HG03045 (cell line): ENCODE results near the gene VANGL2.
"Not testable (repeated sequence)": the region's sequence is repeated elsewhere in the genome, so short reads cannot be mapped to it uniquely, and the experiment has no call there.

Experiments used
- ATAC-seq: cut with Tn5 transposase; IDR thresholded peaks from one replicate; pipeline ENCODE4 v1.9.1; 2021; ENCODE audit warnings: mild to moderate bottlenecking, moderate library complexity; ENCODE audit not compliant: unreplicated experiment

The VANGL2 gene

DNA sequence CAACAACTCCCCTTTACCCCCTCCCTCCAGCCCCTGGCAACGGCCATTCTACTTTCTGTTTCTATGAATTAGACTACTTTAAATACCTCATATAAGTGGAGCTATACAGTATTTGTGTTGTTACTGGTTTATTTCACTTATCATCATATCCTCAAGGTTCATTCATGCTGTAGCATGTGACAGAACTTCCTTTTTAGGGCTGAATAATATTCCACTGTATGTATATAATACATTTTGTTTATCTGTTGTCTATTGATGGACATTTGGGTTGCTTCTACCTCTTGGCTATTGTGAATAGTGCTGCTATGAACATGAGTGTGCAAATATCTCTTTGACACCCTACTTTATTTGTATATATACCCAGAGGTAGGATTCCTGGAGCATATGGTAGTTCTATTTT is 31.3 kb upstream of the VANGL2 start:
- ATAC-seq = no peak

DNA sequence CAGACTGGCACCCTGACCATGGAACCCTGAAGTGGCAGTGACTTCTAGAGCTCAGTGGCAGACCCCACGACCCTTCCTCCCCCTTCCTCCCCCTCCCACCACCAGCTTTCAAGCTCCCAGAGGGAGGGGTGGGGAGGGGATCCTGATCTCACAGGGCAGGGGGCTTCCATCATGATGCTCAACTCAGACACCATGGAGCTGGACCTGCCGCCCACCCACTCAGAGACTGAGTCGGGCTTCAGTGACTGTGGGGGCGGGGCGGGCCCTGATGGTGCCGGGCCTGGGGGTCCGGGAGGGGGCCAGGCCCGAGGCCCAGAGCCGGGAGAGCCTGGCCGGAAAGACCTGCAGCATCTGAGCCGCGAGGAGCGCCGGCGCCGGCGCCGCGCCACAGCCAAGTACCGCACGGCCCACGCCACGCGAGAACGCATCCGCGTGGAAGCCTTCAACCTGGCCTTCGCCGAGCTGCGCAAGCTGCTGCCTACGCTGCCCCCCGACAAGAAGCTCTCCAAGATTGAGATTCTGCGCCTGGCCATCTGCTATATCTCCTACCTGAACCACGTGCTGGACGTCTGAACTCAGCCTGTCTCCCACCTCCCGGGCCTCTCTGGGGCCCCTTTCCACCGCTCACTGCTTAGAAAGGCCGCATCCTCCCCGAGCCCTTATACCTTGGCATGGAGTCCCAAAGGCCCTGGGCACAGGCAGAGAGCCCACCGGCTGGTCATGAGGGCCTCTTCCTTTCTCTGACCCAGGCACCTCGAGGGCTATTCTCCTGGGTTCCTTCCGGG is 29.6 kb upstream of the VANGL2 start:
- ATAC-seq = no peak

GRCh38 chr1:160371346-160371631 is 29.1 kb upstream of the VANGL2 start:
- no peak for ATAC-seq

DNA sequence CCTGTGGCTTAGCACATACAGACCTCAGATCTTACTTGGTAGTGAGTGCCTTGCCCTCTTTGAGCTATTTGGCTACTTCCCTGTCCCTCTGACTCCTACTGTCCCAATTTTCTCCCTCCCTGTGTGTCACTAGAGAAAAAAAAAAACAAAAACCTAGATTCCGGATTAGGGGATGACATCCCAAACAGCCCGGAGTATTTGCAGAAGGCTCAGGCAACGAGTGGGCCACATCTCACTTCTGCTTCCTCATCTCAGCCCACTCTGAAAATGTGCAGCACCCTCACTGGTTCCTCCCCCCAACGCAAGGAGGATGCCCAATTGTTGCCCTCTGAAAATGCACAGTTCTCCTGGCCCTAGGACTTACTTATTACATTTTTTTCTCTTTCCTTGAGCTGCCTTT is 28.6 kb upstream of the VANGL2 start:
- no peak for ATAC-seq

DNA sequence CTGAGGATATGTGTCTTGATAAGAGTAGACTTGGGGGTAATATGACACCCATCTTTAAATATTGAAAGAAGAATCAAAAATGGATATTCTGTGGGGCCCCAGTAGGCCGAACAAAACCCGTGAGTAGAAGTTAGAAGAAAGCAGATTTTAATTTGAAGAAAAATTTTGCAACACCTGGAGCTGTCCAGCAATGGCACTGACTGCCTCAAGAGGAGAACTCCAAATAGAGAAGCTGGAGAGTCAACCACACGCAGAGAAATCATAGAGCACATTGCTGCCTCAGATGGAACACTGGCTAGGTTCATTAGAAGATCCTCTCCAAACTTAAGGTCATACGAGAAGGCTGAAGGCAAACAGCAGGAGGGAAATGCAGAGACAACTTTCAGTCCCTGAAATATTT is 26.7 kb upstream of the VANGL2 start:
- no peak for ATAC-seq

- no peak for ATAC-seq
Measured at GRCh38 chr1:160374306-160375110, 25.9 kb upstream of the VANGL2 start.

- no peak for ATAC-seq
Measured at GRCh38 chr1:160375788-160376524, 24.4 kb upstream of the VANGL2 start.

DNA sequence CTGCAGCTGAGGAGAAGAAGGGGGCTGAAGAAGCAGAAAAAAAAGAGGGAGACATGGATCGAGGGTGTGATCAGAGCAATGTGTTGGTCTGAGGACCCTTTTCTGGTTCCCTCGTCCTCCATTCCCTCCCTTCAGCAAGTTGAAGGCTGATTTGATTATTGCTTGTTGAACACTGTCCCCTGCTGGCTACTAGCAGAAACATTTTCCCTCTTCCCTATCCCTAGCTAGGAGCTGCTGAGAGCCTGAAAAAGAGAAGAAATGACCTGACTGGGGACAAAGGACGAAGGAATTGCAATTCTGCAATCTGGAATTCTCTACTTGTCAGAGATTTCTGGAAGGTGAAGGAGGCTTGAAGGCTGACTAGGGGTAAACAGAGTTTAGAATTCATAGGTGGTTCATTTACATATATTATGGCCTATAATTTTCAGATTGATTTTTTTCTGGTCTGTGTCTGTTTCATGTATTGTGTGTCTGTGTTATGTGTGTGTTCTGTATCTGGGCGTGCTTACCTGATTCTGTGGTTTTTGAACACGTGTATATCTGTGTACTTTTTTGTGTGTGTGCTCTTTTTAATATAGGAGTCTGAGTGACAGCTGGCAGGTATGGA is 23.7 kb upstream of the VANGL2 start:
- no peak for ATAC-seq

DNA sequence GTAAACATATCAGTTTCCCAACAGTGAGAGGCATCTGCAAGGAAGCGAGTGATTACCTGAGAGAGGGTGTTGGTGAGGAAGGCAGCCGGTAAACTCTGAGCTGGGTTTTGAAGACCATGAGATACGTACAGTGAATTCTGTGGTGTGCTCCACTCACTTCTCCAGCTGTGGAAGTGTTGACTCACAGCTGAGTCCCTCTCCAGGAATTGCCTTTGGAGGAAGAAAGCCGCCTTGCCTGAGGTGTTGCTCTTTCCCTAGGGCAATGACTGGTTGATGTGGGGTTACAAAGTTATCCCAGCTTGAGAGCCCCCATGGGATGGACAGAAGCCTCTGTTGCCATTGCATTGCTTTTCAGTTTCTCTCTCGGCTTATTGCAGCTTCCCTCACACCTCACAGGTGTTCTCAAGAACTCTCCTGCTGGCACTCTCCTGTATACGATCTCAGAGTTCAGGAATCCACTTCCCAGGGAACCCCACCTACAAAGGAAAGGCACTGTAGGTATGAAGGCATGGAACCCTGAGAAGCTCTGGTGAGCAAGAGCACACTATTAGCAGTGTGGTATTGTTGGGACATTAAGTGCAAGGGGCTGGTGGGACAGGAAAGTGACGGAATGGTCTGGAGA is 22.7 kb upstream of the VANGL2 start:
- ATAC-seq = no peak

- ATAC-seq = not testable (repeated sequence)
Measured at GRCh38 chr1:160384812-160385211, 15.6 kb upstream of the VANGL2 start.

GRCh38 chr1:160388406-160388805 is 12.0 kb upstream of the VANGL2 start:
- ATAC-seq = not testable (repeated sequence)

GRCh38 chr1:160394673-160395072 is 5.7 kb upstream of the VANGL2 start:
- ATAC-seq = no peak

GRCh38 chr1:160397651-160398050 is 2.7 kb upstream of the VANGL2 start:
- ATAC-seq = no peak

DNA sequence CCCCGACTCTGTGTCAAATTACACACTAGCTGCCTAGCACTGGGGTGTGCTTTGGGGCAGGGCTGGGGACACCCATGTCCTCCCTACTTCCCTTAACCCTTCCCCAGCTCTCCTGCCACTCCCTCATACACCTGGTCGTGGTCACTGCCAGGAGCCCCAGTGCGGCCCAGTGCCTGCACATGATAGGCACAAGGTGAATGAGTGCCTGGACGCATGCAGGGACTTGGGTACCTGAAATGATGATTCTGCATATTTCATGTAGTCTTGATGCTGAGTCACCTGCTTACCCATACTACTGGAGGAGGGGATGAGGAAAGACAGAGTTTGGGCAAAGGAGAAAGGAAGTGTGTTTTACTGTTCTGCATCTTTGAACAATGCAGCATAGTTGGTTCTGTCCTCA is 1.5 kb upstream of the VANGL2 start:
- no peak for ATAC-seq

GRCh38 chr1:160399544-160400222 is 681 bp upstream of the VANGL2 start:
- ATAC-seq = no peak

DNA sequence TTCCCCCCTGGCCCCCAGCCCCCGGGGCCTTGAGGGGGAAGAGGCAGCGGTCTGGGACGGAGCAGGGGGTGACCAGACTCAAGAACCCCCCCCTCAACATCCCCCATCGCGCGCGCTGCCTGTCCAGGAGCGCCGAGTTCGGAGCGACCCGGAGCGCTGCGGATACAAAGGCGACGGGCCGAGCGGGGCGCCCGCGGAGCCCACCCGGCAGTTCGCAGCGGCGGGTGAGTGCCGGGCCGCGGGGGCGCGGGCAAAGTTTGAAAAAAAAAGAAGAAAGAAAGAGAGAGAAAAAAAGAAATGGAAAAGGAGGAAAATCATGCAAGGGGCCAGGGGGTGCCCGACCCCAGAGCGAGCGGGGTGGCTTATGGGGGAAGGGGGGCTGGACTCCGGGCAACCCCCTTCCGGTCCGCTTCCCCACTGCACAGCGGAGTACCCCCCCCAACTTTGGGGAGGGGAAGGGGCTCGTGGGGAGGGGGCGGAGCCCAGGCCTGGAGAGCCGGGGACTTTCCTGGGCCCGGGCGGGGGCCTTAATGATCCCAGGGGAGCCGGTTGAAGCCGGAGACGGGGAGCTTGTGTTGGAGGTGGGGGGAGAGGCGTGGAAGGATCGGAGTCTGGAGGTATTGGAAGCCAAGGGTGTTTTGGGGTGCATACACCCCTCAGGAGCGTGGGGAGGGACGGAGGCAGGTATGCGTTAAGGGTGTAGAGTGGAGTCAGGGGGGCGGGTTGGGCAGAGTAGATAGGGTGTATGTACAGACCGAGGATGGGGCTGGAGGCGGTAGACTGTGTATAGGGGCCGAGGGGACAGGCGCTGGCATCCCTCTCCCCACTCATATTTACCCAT is 502 bp downstream of the VANGL2 start:
- no peak for ATAC-seq

DNA sequence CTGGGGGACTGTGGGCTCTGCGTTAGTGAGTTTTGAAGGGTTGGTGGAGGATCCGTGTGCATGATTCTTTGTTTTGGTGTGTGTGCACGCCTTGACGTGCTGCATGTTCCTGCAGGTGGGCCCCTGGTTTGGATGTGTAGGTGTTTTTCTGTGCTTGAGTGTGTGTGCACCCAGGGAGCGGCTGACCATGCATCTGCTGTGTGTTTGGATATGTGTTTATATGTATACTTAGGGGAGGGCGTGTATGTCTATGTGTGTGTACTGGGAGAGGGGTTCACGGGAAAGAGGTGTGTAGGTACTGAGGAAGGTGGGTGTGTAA is 1.1 kb downstream of the VANGL2 start:
- ATAC-seq = no peak

DNA sequence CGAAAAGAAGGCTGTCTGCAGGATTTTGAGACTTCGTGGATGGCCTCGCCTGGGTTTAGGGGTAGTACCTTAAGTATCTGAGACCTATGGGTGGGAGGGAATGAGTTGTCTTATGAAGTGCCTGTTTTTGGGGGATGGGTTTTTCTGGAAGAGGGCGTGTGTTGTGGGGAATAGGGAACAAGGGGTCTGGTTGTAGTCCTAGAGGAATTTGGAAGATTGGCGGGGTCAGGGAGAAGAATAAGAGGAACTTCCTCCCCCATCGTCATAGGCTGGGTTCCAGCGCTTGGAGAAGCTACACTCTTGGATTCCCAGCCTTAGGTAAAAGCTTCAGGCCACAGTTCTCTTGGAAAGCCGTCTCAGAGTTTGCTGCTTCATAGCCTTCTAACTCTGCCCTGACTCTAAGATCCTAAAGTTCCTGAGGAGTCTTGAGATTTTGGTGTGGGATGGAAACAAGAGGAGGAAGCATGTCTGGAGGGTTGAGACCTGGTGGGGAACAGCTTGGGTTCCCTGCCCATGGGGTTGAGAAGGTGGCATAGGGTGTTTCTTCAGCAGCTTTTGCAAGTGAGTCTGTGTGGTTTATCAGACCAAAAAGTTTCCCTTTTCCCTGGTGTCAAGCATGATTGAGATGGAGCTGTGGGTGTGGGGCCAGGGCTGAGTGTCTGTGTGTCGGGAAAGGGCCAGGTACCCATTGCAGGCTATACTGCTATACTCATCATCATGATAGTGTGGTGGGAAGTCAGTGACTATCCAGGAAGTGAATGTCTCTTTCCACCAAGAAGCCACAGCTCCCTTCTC is 1.8 kb downstream of the VANGL2 start:
- no peak for ATAC-seq

- no peak for ATAC-seq
Measured at GRCh38 chr1:160403244-160403643, 2.9 kb downstream of the VANGL2 start.
